Measurements from ENCODE around the gene RBM33. TPM values are rescaled to one million over a fixed set of nuclear protein-coding genes. Genes with fewer than 3 reads are reported as not detected.

RBM33 gene
- total and polyA plus RNA-seq, 2 of the 13 experiments (the other 11 are each of a cell fraction or from before 2014, with no cell fraction given): 12.4 to 28.9 TPM

DNA sequence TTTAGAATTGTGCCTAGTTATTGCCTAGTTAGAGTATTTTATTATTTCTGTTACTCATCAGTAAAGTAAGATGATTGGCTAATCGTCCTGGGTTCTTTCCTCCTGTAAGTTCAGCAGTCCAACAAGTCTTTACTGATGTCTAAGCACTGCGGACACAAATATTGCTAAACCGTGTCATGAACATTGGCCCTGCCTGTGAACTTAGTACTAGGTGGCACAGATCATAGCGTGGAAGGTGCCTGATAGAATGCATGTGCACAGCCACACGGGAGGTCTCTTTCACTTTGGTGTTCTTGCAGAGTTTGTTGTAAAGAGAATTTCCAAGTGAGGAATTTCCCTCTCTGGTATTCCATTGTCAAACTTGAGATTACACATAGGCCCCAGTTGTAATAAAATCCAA is 38.0 kb downstream of the RBM33 start (continued):
- TF ChIP-seq, protein P1, sequence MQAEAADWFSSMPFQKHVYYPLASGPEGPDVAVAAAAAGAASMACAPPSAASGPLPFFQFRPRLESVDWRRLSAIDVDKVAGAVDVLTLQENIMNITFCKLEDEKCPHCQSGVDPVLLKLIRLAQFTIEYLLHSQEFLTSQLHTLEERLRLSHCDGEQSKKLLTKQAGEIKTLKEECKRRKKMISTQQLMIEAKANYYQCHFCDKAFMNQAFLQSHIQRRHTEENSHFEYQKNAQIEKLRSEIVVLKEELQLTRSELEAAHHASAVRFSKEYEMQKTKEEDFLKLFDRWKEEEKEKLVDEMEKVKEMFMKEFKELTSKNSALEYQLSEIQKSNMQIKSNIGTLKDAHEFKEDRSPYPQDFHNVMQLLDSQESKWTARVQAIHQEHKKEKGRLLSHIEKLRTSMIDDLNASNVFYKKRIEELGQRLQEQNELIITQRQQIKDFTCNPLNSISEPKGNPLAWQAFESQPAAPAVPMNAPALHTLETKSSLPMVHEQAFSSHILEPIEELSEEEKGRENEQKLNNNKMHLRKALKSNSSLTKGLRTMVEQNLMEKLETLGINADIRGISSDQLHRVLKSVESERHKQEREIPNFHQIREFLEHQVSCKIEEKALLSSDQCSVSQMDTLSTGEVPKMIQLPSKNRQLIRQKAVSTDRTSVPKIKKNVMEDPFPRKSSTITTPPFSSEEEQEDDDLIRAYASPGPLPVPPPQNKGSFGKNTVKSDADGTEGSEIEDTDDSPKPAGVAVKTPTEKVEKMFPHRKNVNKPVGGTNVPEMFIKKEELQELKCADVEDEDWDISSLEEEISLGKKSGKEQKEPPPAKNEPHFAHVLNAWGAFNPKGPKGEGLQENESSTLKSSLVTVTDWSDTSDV (CRISPR knock-in tag; IDR thresholded peaks at IDR 0.05): no peak
- TF ChIP-seq, protein P2, sequence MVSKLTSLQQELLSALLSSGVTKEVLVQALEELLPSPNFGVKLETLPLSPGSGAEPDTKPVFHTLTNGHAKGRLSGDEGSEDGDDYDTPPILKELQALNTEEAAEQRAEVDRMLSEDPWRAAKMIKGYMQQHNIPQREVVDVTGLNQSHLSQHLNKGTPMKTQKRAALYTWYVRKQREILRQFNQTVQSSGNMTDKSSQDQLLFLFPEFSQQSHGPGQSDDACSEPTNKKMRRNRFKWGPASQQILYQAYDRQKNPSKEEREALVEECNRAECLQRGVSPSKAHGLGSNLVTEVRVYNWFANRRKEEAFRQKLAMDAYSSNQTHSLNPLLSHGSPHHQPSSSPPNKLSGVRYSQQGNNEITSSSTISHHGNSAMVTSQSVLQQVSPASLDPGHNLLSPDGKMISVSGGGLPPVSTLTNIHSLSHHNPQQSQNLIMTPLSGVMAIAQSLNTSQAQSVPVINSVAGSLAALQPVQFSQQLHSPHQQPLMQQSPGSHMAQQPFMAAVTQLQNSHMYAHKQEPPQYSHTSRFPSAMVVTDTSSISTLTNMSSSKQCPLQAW (CRISPR knock-in tag; IDR thresholded peaks at IDR 0.05): peak; percentile 85; the same call in 1 of the 2 replicates
- TF ChIP-seq ZFP37 (CRISPR knock-in tag; IDR thresholded peaks at IDR 0.05; ENCODE audit: borderline replicate concordance): no peak
- TF ChIP-seq ZNF256 (CRISPR knock-in tag; conservative IDR thresholded peaks at IDR 0.05): no peak
- no peak for TF ChIP-seq SUZ12 (IDR thresholded peaks at IDR 0.05; ENCODE audit: low read depth, low read length)
- TF ChIP-seq, protein P3, sequence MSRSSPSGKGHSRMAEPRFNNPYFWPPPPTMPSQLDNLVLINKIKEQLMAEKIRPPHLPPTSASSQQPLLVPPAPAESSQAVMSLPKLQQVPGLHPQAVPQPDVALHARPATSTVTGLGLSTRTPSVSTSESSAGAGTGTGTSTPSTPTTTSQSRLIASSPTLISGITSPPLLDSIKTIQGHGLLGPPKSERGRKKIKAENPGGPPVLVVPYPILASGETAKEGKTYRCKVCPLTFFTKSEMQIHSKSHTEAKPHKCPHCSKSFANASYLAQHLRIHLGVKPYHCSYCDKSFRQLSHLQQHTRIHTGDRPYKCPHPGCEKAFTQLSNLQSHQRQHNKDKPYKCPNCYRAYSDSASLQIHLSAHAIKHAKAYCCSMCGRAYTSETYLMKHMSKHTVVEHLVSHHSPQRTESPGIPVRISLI (CRISPR knock-in tag; IDR thresholded peaks at IDR 0.05; ENCODE audit: borderline replicate concordance): no peak; the same call in 1 of the 2 replicates
- TF ChIP-seq MAFF (IDR thresholded peaks at IDR 0.05; ENCODE audit: low read depth, low read length): peak; percentile 36; the same call in 1 of the 2 replicates
- TF ChIP-seq ZNF431 (CRISPR knock-in tag; IDR thresholded peaks at IDR 0.05; ENCODE audit: borderline replicate concordance, low read depth): peak; percentile 58; the same call in 1 of the 2 replicates
- no peak for TF ChIP-seq FOXA1 (IDR thresholded peaks at IDR 0.05)
- TF ChIP-seq FOXA1 (CRISPR knock-in tag; IDR thresholded peaks at IDR 0.05): peak; percentile 59
- no peak for TF ChIP-seq ATF7 (IDR thresholded peaks at IDR 0.05)
- no peak for TF ChIP-seq ATF7 (CRISPR knock-in tag; IDR thresholded peaks at IDR 0.05)
- no peak for TF ChIP-seq ATAD3A (CRISPR knock-in tag; IDR thresholded peaks at IDR 0.05)
- TF ChIP-seq FOXK1 (CRISPR knock-in tag; IDR thresholded peaks at IDR 0.05; ENCODE audit: borderline replicate concordance, low read depth): peak; percentile 50; the same call in 1 of the 2 replicates
- TF ChIP-seq ZNF761 (CRISPR knock-in tag; conservative IDR thresholded peaks at IDR 0.05): 0 out of 2 replicates have a peak, but pooled peaks have one; percentile 30
- no peak for TF ChIP-seq ZNF552 (CRISPR knock-in tag; IDR thresholded peaks at IDR 0.05; ENCODE audit: borderline replicate concordance)
- TF ChIP-seq, protein P4, sequence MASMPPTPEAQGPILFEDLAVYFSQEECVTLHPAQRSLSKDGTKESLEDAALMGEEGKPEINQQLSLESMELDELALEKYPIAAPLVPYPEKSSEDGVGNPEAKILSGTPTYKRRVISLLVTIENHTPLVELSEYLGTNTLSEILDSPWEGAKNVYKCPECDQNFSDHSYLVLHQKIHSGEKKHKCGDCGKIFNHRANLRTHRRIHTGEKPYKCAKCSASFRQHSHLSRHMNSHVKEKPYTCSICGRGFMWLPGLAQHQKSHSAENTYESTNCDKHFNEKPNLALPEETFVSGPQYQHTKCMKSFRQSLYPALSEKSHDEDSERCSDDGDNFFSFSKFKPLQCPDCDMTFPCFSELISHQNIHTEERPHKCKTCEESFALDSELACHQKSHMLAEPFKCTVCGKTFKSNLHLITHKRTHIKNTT (CRISPR knock-in tag; IDR thresholded peaks at IDR 0.05): no peak
- TF ChIP-seq, protein P5, sequence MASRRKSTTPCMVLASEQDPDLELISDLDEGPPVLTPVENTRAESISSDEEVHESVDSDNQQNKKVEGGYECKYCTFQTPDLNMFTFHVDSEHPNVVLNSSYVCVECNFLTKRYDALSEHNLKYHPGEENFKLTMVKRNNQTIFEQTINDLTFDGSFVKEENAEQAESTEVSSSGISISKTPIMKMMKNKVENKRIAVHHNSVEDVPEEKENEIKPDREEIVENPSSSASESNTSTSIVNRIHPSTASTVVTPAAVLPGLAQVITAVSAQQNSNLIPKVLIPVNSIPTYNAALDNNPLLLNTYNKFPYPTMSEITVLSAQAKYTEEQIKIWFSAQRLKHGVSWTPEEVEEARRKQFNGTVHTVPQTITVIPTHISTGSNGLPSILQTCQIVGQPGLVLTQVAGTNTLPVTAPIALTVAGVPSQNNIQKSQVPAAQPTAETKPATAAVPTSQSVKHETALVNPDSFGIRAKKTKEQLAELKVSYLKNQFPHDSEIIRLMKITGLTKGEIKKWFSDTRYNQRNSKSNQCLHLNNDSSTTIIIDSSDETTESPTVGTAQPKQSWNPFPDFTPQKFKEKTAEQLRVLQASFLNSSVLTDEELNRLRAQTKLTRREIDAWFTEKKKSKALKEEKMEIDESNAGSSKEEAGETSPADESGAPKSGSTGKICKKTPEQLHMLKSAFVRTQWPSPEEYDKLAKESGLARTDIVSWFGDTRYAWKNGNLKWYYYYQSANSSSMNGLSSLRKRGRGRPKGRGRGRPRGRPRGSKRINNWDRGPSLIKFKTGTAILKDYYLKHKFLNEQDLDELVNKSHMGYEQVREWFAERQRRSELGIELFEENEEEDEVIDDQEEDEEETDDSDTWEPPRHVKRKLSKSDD (CRISPR knock-in tag; IDR thresholded peaks at IDR 0.05; ENCODE audit: low read depth): no peak
- no peak for TF ChIP-seq ZNF329 (CRISPR knock-in tag; IDR thresholded peaks at IDR 0.05; ENCODE audit: low read depth)
- TF ChIP-seq FIP1L1 (IDR thresholded peaks at IDR 0.05; ENCODE audit: borderline replicate concordance, insufficient read depth, low read depth, low read length): no peak
